ENCODE data around the gene INO80D. TPM values are rescaled to one million over a fixed set of nuclear protein-coding genes. Genes with fewer than 3 reads are reported as not detected.

INO80D gene
- total and polyA plus RNA-seq, 2 of the 13 experiments (the other 11 are each of a cell fraction or from before 2014, with no cell fraction given), result 7.6 to 7.9 TPM

DNA sequence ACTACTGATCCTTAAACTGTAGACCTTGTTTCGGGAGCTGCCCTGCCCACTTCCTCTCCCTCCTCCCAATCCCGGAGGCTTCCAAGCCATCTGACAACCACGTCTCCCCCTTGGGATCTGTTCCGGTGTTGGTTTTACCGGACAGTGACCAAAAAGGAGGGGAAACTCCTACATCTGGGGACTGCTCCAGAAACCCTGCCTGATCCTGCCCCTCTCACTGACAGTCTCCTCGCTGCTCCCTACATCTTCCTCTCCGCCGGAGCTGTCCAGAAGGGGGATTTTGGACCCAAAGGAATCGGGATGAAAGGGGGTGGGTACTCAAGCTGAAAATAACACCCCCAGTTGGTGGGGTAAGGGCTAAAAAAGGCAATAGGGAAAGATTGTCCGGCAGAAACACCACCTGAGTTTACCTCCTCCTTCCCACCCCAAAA, 1.5 kb downstream of the INO80D start (continued):
- peak; percentile 51; the same call in 1 of the 3 replicates for TF ChIP-seq MXI1 (IDR thresholded peaks at IDR 0.05; ENCODE audit: borderline replicate concordance, low read depth, low read length)
- peak; percentile 94 for TF ChIP-seq SP5 (CRISPR knock-in tag; IDR thresholded peaks at IDR 0.05; ENCODE audit: borderline replicate concordance, low read depth)
- TF ChIP-seq ZMYM4 (CRISPR knock-in tag; IDR thresholded peaks at IDR 0.05), result no peak
- no peak for TF ChIP-seq ZNF644 (CRISPR knock-in tag; IDR thresholded peaks at IDR 0.05; ENCODE audit: low read depth)
- TF ChIP-seq ZNF251 (CRISPR knock-in tag; IDR thresholded peaks at IDR 0.05), result no peak
- no peak for TF ChIP-seq ZNF775 (CRISPR knock-in tag; IDR thresholded peaks at IDR 0.05; ENCODE audit: borderline replicate concordance)
- TF ChIP-seq THYN1 (CRISPR knock-in tag; IDR thresholded peaks at IDR 0.05; ENCODE audit: borderline replicate concordance, low read depth), result no peak
- no peak for TF ChIP-seq ZNF589 (CRISPR knock-in tag; conservative IDR thresholded peaks at IDR 0.05)
- TF ChIP-seq, protein P1, sequence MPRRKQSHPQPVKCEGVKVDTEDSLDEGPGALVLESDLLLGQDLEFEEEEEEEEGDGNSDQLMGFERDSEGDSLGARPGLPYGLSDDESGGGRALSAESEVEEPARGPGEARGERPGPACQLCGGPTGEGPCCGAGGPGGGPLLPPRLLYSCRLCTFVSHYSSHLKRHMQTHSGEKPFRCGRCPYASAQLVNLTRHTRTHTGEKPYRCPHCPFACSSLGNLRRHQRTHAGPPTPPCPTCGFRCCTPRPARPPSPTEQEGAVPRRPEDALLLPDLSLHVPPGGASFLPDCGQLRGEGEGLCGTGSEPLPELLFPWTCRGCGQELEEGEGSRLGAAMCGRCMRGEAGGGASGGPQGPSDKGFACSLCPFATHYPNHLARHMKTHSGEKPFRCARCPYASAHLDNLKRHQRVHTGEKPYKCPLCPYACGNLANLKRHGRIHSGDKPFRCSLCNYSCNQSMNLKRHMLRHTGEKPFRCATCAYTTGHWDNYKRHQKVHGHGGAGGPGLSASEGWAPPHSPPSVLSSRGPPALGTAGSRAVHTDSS (CRISPR knock-in tag; conservative IDR thresholded peaks at IDR 0.05), result no peak
- TF ChIP-seq CEBPG (CRISPR knock-in tag; IDR thresholded peaks at IDR 0.05), result no peak
- TF ChIP-seq, protein P2, sequence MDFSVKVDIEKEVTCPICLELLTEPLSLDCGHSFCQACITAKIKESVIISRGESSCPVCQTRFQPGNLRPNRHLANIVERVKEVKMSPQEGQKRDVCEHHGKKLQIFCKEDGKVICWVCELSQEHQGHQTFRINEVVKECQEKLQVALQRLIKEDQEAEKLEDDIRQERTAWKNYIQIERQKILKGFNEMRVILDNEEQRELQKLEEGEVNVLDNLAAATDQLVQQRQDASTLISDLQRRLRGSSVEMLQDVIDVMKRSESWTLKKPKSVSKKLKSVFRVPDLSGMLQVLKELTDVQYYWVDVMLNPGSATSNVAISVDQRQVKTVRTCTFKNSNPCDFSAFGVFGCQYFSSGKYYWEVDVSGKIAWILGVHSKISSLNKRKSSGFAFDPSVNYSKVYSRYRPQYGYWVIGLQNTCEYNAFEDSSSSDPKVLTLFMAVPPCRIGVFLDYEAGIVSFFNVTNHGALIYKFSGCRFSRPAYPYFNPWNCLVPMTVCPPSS (IDR thresholded peaks at IDR 0.05), result no peak
- TF ChIP-seq BRF2 (CRISPR knock-in tag; IDR thresholded peaks at IDR 0.05), result no peak
- 0 out of 2 replicates have a peak, but pooled peaks have one; percentile 21 for TF ChIP-seq E2F1 (CRISPR knock-in tag; IDR thresholded peaks at IDR 0.05)
- TF ChIP-seq NBN (conservative IDR thresholded peaks at IDR 0.05), result no peak
- peak; percentile 67; the same call in 1 of the 2 replicates for TF ChIP-seq NFKBIZ (CRISPR knock-in tag; IDR thresholded peaks at IDR 0.05)
- no peak for TF ChIP-seq MTA3 (CRISPR knock-in tag; IDR thresholded peaks at IDR 0.05)
- no peak for TF ChIP-seq TMF1 (CRISPR knock-in tag; IDR thresholded peaks at IDR 0.05; ENCODE audit: low read depth)
- TF ChIP-seq, protein P3, sequence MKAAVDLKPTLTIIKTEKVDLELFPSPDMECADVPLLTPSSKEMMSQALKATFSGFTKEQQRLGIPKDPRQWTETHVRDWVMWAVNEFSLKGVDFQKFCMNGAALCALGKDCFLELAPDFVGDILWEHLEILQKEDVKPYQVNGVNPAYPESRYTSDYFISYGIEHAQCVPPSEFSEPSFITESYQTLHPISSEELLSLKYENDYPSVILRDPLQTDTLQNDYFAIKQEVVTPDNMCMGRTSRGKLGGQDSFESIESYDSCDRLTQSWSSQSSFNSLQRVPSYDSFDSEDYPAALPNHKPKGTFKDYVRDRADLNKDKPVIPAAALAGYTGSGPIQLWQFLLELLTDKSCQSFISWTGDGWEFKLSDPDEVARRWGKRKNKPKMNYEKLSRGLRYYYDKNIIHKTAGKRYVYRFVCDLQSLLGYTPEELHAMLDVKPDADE (CRISPR knock-in tag; IDR thresholded peaks at IDR 0.05), result no peak
- no peak for TF ChIP-seq SMC3 (IDR thresholded peaks at IDR 0.05; ENCODE audit: low read length)
- no peak for TF ChIP-seq ZNF660 (CRISPR knock-in tag; IDR thresholded peaks at IDR 0.05; ENCODE audit: borderline replicate concordance, low read depth)
- no peak for TF ChIP-seq ZNF713 (CRISPR knock-in tag; IDR thresholded peaks at IDR 0.05)
- TF ChIP-seq SAP130 (CRISPR knock-in tag; IDR thresholded peaks at IDR 0.05; ENCODE audit: low read depth), result peak; percentile 94
- 0 out of 2 replicates have a peak, but pooled peaks have one; percentile 27 for TF ChIP-seq ZNF574 (CRISPR knock-in tag; IDR thresholded peaks at IDR 0.05)
- no peak for TF ChIP-seq CENPX (CRISPR knock-in tag; IDR thresholded peaks at IDR 0.05)

Data from HepG2 (cell line).